C1 segment of cervical spinal cord (tissue), 14 donors: ENCODE data around the gene LSMEM2.
"Not testable (repeated sequence)": the region's sequence is repeated elsewhere in the genome, so short reads cannot be mapped to it uniquely, and the experiment has no call there.

Experiments
- DNase-seq, 14 donors: peaks; one replicate each; lab custom pipeline; 2025; lab: John Stamatoyannopoulos, UW

Gene LSMEM2

DNA sequence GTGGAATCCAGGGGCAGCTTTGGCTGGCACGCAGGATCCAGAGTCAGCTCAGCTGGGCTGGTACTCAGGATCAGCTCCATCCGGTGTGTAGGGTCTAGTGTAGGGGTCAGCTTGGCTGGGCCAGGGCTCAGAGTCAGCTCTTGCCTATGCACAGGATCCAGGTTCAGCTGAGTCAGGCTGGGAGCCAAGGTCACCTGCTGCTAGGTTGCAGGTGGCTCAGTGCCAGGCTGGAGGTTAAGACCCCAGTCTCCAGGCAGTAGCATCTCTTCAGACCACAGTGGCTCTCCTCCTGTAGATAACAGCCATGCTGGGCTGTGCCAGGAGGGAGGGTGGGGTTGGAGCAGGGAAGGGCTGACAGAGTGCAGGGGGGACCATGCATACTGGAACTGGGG lies 18.5 kb downstream of the LSMEM2 start:
- DNase-seq: peak in 1 of 14 donors; percentile 10

DNA sequence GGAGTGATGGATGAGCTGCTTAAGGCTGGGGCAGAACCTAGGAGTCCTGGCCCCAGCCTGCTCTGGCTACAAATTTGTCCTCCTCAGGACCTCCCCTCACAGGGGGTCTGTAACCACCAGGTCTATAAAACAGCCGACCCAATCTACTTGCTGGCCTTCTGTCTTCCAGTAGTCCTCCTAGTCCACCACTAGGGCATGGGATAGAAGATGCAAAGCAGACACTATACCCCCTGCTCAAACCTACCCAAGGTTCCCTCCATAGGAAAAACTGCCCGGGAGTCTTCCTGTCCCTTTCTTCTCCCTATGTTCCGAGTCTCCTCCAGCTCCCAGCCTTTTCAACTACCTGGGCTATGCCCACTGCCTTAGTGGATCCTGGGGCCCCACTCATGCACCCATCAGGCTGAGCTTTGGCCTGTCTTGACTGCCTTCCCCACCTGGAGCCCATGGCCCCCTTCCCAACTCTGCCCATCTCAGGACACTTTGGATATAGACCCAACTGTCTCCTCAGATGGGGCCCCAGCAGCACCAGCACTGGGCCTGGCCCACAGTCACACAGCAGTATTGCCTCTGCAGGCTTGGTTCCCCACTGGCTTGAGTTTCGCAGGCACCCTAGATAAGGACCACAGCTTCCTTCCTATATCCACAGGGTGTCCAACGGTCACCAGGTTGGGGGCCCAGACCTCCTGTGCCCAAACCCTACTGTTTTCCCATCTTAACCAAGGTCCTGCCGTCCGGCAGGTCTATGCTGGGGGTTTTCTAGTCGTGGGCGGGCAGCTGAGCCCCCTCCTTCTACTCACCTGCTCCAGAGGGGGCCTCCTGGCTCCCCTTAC lies 19.2 kb downstream of the LSMEM2 start:
- DNase-seq: no peak

DNA sequence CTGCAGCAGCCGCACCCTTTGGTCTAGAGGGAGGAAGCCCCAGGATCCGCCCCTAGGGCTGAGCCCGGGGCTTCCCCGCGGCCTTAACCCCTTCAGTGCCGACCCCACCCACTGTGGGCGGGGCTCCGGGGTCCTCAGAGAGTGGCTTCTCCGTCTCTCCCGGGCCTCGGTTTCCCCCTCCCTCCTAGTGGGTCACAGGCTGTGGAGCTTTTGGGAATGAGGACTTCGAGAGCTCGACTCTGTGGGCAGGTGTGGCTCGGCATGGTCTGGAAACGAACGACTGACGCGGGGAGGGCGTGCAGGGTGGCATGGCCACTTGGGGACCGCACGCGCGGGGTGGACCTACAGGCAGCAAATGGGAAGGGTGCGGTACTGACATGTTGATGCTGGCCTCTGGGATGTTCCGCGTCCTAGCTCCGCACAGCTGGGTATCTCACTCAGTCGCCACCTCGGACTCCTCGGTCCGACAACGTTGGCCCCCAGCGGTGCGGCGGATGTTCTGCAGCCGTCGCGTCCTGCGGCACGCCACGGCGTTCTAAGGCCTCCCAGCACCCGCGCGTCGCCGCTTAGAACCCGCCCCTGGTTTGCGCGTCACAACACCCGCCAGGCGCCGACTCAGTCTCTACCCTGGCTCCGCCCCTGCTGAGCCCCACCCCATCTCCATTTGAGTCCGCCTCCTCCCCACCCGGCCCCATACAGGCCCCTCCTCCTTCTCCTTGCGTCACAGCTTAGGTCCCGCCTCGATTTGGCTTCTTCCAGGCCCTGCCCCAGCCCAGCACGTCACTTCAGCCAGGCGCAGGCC lies 20.1 kb downstream of the LSMEM2 start, which contains the start of the genes HYAL3 and NAA80:
HYAL3 (minus strand) TSS at position 570 of the 802 bp plus-strand sequence. CDS start 3,803 bp downstream, outside the sequence.
NAA80 (minus strand) TSS at position 570 of the 802 bp plus-strand sequence. CDS start 1,942 bp downstream, outside the sequence.
- DNase-seq: peak; percentile 85 to 100 (median 98)

DNA sequence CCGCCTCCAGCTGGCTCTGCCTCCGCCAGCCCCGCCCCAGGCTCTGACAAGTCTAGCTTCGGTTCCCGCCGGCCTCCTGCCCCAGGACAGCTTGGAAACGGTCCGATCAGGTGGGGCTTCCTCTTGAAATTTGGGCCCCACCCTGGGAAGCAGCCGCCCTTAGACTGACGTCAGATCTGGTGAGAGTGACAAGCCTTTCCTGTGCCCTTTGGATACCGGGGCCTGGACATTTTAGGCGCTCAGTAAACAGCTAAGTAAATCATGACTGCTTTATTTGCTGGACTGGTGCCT lies 20.7 kb downstream of the LSMEM2 start:
- DNase-seq: no peak

DNA sequence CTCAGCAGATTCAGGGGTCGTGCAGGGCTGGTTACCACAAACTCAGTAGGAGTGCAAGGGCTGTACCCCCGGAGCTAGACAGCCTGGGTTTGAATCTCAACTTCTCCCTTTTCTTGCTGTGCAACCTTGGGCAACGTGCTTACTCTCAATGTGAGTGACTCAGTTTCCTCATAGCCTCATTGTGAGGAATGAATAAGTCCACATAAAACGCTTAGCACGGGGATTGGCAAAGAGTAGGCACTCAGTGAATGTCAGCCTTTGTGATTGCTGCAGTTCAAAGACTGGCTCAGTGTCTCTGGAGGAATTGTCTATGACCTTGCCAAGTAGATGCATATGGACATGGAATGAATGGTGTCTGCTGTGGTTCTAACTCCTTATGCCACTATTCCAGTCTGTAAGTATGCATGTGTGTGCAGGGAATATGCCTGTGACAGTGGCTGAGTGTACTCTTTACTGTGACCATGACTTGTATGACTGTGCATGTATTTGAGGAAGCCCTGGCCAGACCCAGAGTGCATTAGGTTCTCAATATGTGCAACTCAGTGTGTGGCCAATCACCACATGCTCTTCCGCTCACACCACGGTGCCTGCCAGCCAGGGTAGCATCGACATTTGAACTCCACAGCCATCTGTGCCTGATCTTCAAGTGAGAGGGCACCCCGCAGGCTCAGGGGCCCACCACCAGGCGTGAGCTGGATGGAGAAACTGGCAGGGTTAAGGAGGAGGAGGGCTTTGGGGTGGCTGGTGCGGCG lies 21.2 kb downstream of the LSMEM2 start:
- DNase-seq: peak in 11 of 14 donors; percentile 49 to 81 (median 71)

DNA sequence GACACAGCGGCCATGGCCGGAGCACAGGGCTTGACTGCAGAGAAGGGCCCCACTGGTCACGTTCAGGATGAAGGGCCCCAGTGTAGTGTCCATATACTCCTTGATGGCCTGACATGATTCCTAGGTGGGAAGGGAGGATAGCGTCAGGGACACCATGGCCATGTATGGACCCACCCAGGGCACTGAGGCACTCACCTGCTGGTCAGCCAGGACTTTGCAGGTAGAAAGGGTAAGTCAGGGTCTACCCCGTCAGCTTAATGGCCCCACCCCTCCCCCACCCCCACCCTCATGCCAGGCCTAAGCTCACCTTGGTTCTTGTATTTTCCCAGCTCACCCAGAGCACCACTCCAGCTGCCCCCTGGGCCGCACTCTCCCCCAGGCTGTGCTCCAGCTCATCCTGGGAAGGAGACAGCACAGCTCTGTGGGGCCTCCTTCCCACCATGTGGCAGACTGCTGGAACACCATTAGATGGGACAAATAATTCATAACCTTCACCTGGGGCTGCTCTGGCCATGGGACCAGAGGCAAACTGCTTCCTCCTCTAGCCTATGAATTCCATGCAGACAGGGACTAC lies 21.9 kb downstream of the LSMEM2 start:
- no peak for DNase-seq

DNA sequence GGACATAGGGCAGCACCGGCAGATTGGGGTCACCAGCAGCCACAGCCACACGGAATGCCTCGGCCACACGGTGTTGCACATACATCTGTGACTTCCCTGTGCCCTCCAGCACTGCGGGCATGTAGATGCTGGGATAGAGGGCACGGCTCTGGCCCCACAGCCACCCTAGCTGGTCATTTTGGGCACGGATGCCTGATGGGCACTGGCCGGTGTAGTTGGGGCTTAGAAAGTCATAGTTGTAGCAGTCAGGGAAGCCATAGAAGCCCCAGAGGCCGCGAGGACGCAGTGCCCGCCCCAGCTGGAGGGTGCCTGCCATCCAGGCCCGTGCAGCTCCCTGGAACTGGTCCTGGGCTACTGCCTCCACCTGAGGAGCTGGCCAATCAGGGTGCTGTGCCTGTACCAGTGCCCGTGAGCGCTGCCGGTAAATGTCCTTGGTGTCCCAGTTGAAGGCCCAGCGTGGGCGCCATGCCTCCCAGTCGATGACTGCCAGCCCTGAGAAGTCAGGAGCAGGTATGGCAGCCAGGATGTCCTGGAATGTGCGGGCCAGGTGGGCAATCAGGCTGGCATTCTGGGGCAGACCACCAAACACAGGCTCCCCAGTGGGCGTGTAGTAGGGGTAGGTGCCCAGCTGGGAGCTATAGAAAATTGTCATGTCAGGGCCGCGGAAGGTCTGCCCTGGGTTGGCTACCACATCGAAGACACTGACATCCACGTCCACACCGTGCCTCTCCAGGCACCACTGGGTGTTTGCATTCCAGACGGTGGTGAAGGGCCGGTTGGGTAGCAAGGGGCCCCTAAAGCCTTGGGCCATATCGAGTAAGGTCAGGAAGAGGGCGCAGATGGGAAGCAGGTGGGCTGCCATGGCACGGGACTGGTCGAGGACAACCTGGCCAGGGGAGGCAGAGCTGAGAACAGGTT lies 23.5 kb downstream of the LSMEM2 start:
- DNase-seq: no peak

DNA sequence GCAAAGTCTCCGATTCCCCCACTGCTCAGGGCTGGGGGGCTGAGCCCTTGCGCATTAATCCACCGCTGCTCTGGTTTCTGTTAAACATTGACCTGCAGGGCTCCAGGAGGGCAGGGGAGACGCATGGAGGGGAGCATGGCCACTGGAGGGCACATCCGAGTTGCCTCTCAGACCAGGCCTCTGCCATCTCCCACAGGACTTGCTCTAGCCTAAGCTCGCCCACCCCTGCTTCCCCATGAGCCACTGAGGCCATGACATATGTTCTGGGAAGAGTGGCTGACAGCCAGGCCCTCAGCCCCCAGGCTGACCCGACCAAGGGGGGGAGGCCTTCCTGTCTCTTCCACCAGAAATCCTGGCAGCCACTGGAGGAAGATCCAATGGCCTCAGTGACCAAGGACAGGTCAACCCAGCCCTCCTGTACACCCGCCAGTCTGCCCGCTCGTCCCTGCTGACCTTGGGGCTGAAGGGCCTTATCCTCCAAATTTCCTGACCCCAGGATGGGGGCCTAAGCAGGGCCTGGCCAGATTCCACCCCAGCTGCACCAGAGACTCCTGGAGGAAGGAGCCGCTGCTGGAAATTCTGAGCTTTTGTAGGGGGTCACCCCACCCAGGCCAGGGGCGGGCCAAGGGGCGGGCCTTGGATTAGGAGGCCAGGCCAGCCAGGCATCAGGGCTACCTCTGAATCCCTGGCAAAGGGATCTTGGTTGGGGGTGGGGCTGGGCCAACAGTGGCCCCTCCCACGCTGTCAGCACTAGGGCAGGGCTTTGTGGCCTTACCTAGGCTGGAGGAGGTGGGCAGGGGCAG lies 24.3 kb downstream of the LSMEM2 start, which contains the start of gene HYAL1:
HYAL1 (minus strand) TSS at position 562 of the 803 bp plus-strand sequence. CDS start 618 bp downstream, outside the sequence.
- no peak for DNase-seq

DNA sequence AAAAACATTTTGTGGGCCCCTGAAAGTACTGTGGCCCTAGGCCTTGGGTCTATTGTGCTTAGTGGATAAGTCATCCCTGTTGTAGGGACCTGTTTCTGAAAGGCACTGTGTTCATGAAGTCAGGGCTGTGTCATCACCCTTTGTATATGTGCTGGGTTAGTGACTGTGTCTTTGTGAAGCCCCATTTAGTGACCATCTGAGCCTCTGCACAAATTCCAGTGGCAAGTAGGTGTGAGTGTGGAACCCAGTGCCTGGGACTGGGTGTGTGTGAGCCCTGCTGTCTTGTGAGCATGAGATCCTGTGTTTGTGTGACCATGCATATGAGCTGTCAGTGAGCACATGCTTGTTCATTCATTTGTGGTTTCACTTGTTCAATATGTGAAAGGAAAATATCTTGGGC lies 25.7 kb downstream of the LSMEM2 start:
- DNase-seq: no peak

DNA sequence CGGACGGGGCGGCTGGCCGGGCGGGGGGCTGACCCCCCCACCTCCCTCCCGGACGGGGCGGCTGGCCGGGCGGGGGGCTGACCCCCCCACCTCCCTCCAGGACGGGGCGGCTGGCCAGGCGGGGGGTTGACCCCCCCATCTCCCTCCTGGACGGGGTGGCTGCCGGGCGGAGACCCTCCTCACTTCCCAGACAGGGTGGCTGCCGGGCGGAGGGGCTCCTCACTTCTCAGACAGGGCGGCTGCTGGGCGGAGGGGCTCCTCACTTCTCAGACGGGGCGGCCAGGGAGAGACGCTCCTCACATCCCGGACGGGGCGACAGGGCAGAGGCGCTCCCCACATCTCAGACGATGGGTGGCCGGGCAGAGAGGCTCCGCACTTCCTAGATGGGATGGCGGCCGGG lies 33.2 kb downstream of the LSMEM2 start:
- not testable (repeated sequence) for DNase-seq

DNA sequence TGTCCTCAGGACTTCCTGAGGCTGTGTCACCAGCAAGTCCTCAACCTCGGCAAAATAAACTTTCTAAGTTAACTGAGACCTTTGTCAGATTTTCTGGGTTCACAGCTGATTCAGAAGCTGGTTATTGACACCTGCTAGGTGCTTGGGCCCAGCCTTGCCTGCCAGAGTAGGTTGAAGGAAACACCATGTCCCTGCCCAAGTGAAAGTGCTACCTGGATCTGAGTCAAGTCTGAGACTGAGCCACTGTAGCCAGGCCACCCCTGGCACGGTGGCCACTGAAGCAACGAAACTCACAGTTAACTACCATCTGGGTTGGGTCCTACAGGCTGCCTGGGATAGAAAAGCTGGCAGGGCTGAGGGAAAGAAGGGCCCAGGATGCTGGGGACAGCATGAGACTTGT lies 35.5 kb downstream of the LSMEM2 start:
- DNase-seq: no peak

DNA sequence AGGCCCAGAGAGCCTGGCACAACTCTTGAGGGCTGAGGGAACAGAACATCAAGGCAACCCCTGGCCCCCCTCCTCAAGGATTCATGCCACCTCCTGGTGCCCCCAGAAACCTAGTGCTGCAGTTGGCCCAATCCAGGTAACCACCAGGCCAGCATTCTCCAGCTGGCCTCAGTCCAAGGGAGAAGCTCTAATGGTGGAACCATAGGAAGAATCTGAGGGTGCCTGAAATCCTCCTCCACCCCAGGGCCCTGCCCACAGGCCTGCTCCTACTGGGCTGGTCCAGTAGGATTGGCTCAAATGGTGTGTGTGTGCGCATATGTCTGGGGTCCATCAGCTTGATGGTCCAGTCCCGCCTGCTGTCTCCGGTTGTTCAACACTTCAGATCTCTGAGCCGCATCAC lies 35.9 kb downstream of the LSMEM2 start:
- DNase-seq: no peak

DNA sequence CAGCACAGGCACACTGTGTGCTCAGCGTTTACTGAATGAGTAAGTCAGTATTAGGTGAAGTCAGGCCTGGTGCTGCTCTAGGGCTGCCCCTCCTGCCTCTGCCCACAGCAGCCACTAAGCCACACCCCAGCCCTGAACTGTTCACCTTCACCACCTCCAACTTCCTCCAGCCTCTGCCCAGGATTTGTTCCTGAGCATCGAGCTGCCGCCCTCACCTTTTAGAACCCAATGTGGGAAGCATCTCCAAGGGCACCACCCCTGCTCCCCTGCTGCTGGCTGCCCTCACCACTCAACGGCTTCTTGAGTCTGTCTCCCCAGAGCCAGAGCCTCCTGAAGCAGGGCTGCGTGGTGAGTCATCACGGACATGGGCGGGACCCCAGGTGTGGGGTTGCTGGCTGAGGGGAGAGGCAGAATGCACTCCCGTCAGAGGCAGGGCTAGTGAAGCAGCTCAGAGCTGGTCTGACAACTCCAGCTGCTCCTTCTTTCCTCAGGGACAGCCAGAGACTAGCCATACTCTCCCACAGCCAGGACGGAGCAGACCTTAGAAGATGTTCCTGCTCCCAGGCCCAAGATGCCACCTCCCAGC lies 37.9 kb downstream of the LSMEM2 start:
- DNase-seq: no peak

DNA sequence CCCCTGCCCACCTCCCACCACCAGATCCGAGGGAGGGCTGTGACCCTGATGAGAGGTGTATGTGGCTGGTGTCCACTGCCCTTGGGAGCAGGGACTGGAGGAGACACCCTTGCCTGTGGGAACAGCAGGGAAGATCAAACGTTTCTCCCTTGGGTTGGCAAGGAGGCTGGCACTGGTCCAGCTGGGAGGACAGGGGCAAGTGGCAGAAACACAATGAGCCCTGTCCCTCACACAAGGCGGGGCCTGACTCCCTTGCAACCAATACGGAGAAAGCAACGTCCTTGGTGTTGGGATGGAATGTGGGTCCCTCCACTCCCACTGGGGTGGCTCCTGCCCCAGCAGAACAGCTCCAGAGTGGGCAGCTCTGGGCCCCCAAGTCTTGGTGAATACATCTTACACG lies 38.4 kb downstream of the LSMEM2 start:
- no peak for DNase-seq

DNA sequence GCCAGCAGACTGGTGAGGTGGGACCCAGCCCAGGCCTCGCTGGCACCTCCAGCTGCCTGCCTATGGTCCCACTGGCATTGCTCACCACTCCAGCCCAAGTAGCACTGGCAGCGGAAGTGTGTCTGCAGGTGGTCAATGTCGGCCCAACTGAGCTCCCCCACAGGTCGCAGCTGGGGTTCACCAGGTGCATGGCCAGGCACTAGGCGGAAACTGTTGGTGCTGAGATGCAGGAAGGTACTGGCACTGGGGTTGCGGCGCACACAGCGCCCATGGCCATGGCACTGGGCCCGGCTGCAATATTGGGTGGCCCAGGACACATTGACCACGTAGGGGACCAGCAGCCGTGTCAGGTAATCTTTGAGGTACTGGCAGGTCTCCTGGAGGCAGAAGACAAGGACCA lies 39.3 kb downstream of the LSMEM2 start:
- no peak for DNase-seq

DNA sequence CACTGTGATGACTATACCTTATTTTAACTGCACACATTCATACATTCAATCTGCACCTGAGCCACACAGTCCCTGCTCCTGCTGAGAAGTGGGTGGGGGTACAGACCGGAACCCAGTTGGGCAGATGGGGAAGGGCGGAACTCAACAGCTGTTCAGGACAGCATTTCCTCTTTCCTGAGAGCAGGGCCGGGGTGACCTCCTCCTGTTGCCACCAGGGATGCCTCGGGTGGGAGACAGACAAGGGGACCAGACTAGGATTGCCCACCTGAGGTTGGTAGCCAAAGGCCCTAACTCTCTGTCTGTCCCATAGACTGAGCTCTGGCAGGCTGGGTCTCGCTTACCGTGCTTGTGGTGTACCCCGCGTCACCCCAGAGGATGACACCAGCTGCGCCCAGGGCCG lies 39.7 kb downstream of the LSMEM2 start:
- DNase-seq: no peak

DNA sequence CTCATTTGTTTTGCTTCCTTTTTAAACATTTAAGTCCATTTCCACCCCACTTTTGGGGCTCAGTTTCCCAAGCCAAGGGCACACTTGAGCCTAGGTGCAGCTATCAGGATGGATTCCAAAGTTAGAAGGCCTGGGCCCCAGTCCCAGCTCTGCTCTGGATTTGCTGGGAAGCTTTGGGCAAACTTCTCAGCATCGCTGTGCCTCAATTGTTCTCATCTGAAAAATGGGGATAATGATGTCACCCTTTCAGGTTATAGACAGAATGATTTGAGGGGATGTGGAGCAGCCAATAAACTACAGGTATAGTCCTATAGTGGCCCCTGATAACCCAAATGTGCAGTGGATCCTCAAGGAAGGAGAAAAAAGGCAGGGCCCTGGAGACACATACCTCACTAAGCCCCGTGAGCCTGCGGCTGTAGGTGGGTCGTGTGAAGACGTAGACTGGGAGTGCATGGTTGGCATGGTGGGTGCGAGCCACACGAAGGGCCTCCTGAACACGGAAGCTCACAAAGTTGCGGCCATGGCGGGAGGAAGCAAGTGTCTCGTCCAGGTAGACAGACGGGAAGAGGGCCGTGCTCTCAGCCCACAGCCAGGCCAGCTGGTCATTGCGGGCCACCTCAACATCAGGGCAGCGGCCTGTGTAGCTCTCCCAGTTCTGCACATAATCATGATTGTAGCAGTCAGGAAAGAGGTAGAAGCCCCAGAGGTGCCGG lies 40.5 kb downstream of the LSMEM2 start:
- no peak for DNase-seq

DNA sequence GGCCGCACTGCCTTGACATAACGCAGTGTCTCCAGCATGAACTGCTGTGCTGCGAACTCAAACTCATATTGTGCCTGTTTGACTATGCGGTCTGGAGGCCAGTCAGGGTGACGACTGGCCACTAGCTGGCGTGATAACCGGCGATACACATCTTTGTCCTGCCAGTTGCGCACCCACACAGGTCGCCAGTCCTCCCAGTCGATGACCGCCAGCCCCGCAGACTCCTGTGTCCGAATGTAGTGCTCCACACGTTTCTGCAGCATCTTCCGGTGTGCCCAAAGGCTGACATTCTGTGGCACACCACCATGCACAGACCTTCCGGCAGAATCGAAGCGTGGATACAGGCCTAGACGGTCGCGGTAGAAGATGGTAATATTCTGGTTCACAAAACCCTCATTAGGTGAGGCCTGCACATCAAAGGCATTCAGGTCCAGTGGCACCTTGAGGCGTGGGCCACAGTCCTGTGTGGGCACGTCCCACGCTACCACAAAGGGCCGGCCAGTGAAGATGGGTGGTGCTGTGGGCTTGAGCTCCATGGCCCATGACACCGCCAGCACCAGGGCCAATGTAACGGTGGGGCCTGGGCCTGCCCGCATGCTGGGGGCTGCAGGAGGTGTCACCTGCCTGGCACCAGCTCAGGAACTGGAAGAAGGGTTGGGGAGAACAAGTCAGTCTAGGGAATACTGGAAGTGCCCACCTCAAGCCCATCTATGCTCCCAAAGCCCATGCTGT lies 41.2 kb downstream of the LSMEM2 start:
- no peak for DNase-seq
